Neural cell (in vitro differentiated cells): Measurements from ENCODE around the gene RPL12. TPM values are rescaled to one million over a fixed set of nuclear protein-coding genes. Genes with fewer than 3 reads are reported as not detected.

Experiments
- H2AFZ ChIP-seq: fragments of 200-600, 300-800 bp; sonication (generic), shearing (Covaris generic); 2 replicates; pipeline ENCODE4 v1.6.0; 2014; ENCODE audit warnings: low read depth, mild to moderate bottlenecking, antibody characterized with exemption, low read length, moderate library complexity
- H3F3A ChIP-seq: fragments of 200-600 bp; shearing (Covaris generic); 2 replicates; pipeline ENCODE4 v1.6.1; 2016; ENCODE audit warnings: mild to moderate bottlenecking, moderate library complexity, mixed read lengths, antibody characterized with exemption, low read length; ENCODE audit not compliant: insufficient read depth, poor library complexity, severe bottlenecking
- H3K27ac ChIP-seq: fragments of 200-600, 300-800 bp; sonication (generic), shearing (Covaris generic); 2 replicates; pipeline ENCODE4 v1.5.1; 2014; ENCODE audit warnings: mild to moderate bottlenecking, low read length, moderate library complexity
- H3K27me3 ChIP-seq: fragments of 300-800, 200-600 bp; sonication (generic), shearing (Covaris generic); 2 replicates; pipeline ENCODE4 v1.6.0; 2014; ENCODE audit warnings: mild to moderate bottlenecking, low read depth, low read length, moderate library complexity; ENCODE audit not compliant: insufficient read depth
- H3K36me3 ChIP-seq: fragments of 300-800, 200-600 bp; sonication (generic), shearing (Covaris generic); 2 replicates; pipeline ENCODE4 v1.5.1; 2014; ENCODE audit warnings: mild to moderate bottlenecking, antibody characterized with exemption, low read length, moderate library complexity; ENCODE audit not compliant: insufficient read depth
- H3K4me2 ChIP-seq: fragments of 300-800, 200-600 bp; sonication (generic), shearing (Covaris generic); 2 replicates; pipeline ENCODE4 v1.6.0; 2014; ENCODE audit warnings: mild to moderate bottlenecking, low read length
- H3K4me3 ChIP-seq: fragments of 300-800, 200-600 bp; sonication (generic), shearing (Covaris generic); 2 replicates; pipeline ENCODE4 v1.5.1; 2014; ENCODE audit warnings: mild to moderate bottlenecking, low read length, moderate library complexity
- H3K79me2 ChIP-seq: fragments of 200-600 bp; shearing (Covaris generic); replicated peaks from 2 replicates; pipeline ENCODE4 v1.6.0; 2014; ENCODE audit warnings: mild to moderate bottlenecking, low read length, moderate library complexity; ENCODE audit not compliant: insufficient read depth
- H3K9ac ChIP-seq: fragments of 300-800, 200-600 bp; sonication (generic), shearing (Covaris generic); 2 replicates; pipeline ENCODE4 v1.6.1; 2016; ENCODE audit warnings: mild to moderate bottlenecking, low read length, mixed read lengths
- H3K9me2 ChIP-seq: fragments of 200-600 bp; shearing (Covaris generic); 2 replicates; pipeline ENCODE4 v1.6.1; 2016; ENCODE audit warnings: mild to moderate bottlenecking, low read length, mixed read lengths; ENCODE audit not compliant: insufficient read depth
- H3K9me3 ChIP-seq: fragments of 200-600, 300-800 bp; sonication (generic), shearing (Covaris generic); 2 replicates; pipeline ENCODE4 v1.6.1; 2016; ENCODE audit warnings: mild to moderate bottlenecking, mixed run types, low read length, moderate library complexity, mixed read lengths
- H4K20me1 ChIP-seq: fragments of 200-600 bp; shearing (Covaris generic); 2 replicates; pipeline ENCODE4 v1.6.1; 2016; ENCODE audit warnings: mild to moderate bottlenecking, mixed run types; ENCODE audit not compliant: insufficient read depth
- EP300 ChIP-seq: fragments of 450-650 bp; conservative IDR thresholded peaks from 2 replicates; pipeline ENCODE4 v1.6.1; 2014; ENCODE audit warnings: antibody characterized with exemption, mild to moderate bottlenecking, moderate library complexity; ENCODE audit not compliant: poor library complexity, severe bottlenecking
- EZH2 ChIP-seq: fragments of 200-600, 300-800 bp; shearing (Covaris generic), sonication (generic); IDR thresholded peaks from 2 replicates; pipeline ENCODE4 v1.6.1; 2014; ENCODE audit warnings: antibody characterized with exemption, low read length, borderline replicate concordance, mild to moderate bottlenecking; ENCODE audit not compliant: insufficient read depth, poor library complexity, severe bottlenecking
- MXI1 ChIP-seq: fragments of 450-650 bp; conservative IDR thresholded peaks from 2 replicates; pipeline ENCODE4 v1.6.1; 2014; ENCODE audit warnings: antibody characterized with exemption, mild to moderate bottlenecking; ENCODE audit not compliant: poor library complexity, severe bottlenecking
- POLR2AphosphoS5 ChIP-seq: IDR thresholded peaks from 2 replicates; pipeline ENCODE4 v1.6.1; 2012
- RAD21 ChIP-seq: fragments of 450-650 bp; conservative IDR thresholded peaks from 2 replicates; pipeline ENCODE4 v1.6.1; 2014; ENCODE audit warnings: antibody characterized with exemption, mild to moderate bottlenecking, moderate library complexity
- SMC3 ChIP-seq: fragments of 450-650 bp; conservative IDR thresholded peaks from 2 replicates; pipeline ENCODE4 v1.6.1; 2014; ENCODE audit warnings: antibody characterized with exemption, mild to moderate bottlenecking, moderate library complexity; ENCODE audit not compliant: poor library complexity
- TAF1 ChIP-seq: IDR thresholded peaks from 2 replicates; pipeline ENCODE4 v1.6.1; 2012; ENCODE audit warnings: low read depth
- polyA plus RNA-seq: library from polyadenylated mRNA; depleted of rRNA; stranded (reverse); fragments of >200 nt; gene quantifications from 2 replicates; pipeline ENCODE4 v1.2.3, GENCODE V29; 2014
- TF ChIP-seq, protein P1 (sequence below): IDR thresholded peaks from 2 replicates; pipeline ENCODE4 v1.6.1; 2012; ENCODE audit warnings: borderline replicate concordance
- TF ChIP-seq, protein P2 (sequence below): fragments of 450-650 bp; IDR thresholded peaks from 2 replicates; pipeline ENCODE4 v1.5.1; 2014; ENCODE audit warnings: antibody characterized with exemption, mild to moderate bottlenecking, moderate library complexity; ENCODE audit not compliant: poor library complexity, severe bottlenecking

The RPL12 gene
- polyA plus RNA-seq, 1 donor from 2014 or later: 862 TPM

DNA sequence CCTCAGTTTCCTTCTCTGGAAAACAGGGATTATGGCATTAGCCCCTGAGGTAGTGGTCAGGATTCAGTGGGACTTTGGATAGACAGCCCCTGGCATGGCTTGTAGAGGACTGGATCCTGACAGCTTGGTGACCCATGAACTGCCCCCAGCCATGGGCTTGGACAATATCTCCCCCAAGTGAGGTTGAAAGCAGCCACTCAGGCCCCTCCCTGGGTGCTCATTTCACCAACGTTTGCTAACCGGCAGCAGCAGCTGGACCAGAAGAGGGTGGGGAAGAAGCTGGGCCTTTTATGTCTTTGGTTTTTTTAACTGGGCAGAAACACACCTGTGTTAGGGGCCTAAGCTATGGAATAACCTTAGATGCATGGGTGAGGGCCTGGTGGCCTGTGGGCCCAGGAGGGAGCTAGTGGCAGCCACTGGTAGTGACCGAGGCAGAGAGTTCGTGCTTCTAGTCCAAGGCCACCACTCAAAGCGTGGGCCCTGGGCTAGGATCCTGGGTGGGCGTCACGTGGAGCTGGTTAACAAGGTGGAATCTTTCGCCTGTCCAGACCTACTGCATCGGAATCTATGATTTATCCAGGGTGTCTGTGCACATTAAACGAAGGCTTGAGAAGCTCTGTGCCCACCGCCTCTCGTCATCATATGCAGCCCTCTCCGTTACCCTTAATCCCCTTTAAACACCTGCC is 52.3 kb downstream of the RPL12 start:
- Histone ChIP-seq H3K79me2 (no peaks in the 10 kb centered on the region), H3K4me3 (peak overlapping the region; percentile 84), H3K9me3 (no peaks in the 10 kb centered on the region), H3K27me3 (no peaks in the 10 kb centered on the region), H3K27ac (no peak overlapping the region), H3K9me2 (no peaks in the 10 kb centered on the region), H2AFZ (no peak overlapping the region), H3F3A (no peaks in the 10 kb centered on the region), H4K20me1 (no peaks in the 10 kb centered on the region), H3K9ac (no peak overlapping the region), H3K4me2 (no peak overlapping the region), H3K36me3 (no peaks in the 10 kb centered on the region)
- TF ChIP-seq EP300 (no peak), POLR2AphosphoS5 (no peak), RAD21 (no peak), SMC3 (no peak), EZH2 (no peak), TAF1 (no peak), MXI1 (no peak)
- TF ChIP-seq, protein P1, sequence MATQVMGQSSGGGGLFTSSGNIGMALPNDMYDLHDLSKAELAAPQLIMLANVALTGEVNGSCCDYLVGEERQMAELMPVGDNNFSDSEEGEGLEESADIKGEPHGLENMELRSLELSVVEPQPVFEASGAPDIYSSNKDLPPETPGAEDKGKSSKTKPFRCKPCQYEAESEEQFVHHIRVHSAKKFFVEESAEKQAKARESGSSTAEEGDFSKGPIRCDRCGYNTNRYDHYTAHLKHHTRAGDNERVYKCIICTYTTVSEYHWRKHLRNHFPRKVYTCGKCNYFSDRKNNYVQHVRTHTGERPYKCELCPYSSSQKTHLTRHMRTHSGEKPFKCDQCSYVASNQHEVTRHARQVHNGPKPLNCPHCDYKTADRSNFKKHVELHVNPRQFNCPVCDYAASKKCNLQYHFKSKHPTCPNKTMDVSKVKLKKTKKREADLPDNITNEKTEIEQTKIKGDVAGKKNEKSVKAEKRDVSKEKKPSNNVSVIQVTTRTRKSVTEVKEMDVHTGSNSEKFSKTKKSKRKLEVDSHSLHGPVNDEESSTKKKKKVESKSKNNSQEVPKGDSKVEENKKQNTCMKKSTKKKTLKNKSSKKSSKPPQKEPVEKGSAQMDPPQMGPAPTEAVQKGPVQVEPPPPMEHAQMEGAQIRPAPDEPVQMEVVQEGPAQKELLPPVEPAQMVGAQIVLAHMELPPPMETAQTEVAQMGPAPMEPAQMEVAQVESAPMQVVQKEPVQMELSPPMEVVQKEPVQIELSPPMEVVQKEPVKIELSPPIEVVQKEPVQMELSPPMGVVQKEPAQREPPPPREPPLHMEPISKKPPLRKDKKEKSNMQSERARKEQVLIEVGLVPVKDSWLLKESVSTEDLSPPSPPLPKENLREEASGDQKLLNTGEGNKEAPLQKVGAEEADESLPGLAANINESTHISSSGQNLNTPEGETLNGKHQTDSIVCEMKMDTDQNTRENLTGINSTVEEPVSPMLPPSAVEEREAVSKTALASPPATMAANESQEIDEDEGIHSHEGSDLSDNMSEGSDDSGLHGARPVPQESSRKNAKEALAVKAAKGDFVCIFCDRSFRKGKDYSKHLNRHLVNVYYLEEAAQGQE: no peak
- TF ChIP-seq, protein P2, sequence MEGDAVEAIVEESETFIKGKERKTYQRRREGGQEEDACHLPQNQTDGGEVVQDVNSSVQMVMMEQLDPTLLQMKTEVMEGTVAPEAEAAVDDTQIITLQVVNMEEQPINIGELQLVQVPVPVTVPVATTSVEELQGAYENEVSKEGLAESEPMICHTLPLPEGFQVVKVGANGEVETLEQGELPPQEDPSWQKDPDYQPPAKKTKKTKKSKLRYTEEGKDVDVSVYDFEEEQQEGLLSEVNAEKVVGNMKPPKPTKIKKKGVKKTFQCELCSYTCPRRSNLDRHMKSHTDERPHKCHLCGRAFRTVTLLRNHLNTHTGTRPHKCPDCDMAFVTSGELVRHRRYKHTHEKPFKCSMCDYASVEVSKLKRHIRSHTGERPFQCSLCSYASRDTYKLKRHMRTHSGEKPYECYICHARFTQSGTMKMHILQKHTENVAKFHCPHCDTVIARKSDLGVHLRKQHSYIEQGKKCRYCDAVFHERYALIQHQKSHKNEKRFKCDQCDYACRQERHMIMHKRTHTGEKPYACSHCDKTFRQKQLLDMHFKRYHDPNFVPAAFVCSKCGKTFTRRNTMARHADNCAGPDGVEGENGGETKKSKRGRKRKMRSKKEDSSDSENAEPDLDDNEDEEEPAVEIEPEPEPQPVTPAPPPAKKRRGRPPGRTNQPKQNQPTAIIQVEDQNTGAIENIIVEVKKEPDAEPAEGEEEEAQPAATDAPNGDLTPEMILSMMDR: no peak

DNA sequence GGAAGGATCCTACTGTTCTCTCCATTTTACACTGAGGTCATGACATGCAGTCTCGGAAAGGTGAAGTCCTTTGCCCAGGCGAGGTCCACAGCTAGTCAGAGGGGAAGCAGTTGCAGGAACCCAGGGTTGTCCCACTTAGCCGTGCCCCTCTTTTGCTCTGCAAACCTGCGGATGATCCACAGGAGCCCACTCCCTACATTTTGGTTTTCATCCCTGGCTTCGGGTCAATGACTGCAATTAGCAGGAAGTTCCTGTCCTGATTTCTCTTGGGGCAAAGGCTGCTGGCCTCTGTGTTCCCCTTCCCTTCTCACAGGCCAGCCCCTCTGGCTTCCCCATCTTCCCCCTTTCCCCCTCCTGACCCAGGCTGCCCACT is 52.9 kb downstream of the RPL12 start:
- Histone ChIP-seq H3K36me3 (no peaks in the 10 kb centered on the region), H3K4me2 (peak overlapping the region; percentile 59), H3K27me3 (no peaks in the 10 kb centered on the region), H3K79me2 (no peaks in the 10 kb centered on the region), H3F3A (no peaks in the 10 kb centered on the region), H3K4me3 (peak overlapping the region; percentile 84), H4K20me1 (no peaks in the 10 kb centered on the region), H3K9me3 (no peaks in the 10 kb centered on the region), H3K27ac (no peak overlapping the region), H3K9ac (peak overlapping the region; percentile 69), H3K9me2 (no peaks in the 10 kb centered on the region), H2AFZ (no peak overlapping the region)
- TF ChIP-seq EZH2 (no peak), RAD21 (no peak), EP300 (no peak), MXI1 (no peak), POLR2AphosphoS5 (no peak), SMC3 (no peak), TAF1 (no peak)
- TF ChIP-seq, protein P2: no peak
- TF ChIP-seq, protein P1: no peak
